ENCODE results near the gene LCN1. TPM values are rescaled to one million over a fixed set of nuclear protein-coding genes. Genes with fewer than 3 reads are reported as not detected.

LCN1 gene
- polyA plus RNA-seq, 1 donor from 2014 or later, result not detected

DNA sequence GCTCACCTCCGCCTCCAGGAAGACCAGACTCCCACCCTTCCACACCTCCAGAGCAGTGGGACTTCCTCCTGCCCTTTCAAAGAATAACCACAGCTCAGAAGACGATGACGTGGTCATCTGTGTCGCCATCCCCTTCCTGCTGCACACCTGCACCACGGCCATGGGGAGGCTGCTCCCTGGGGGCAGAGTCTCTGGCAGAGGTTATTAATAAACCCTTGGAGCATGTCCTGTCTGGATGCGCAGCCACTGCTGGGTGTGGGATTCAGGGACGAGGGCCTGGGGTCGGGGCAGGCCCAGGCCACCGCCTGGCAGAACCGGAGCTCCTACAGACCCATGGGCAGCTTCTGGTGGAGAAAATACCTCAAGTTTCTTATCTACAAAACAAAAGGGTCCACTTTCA lies 45.3 kb downstream of the LCN1 start:
- H3K27me3 ChIP-seq (ENCODE audit: insufficient read depth, low read depth, low read length), result no peaks in the 10 kb centered on the region
- TF ChIP-seq MXI1 (conservative IDR thresholded peaks at IDR 0.05; ENCODE audit: poor library complexity, severe bottlenecking) (no peak), TAF1 (IDR thresholded peaks at IDR 0.05; ENCODE audit: low read depth) (no peak), EZH2 (IDR thresholded peaks at IDR 0.05; ENCODE audit: borderline replicate concordance, insufficient read depth, low read length, poor library complexity, severe bottlenecking) (no peak), RAD21 (conservative IDR thresholded peaks at IDR 0.05) (no peak), POLR2AphosphoS5 (IDR thresholded peaks at IDR 0.05) (no peak), EP300 (conservative IDR thresholded peaks at IDR 0.05; ENCODE audit: poor library complexity, severe bottlenecking) (no peak), SMC3 (conservative IDR thresholded peaks at IDR 0.05; ENCODE audit: poor library complexity) (no peak)
- TF ChIP-seq, protein P1, sequence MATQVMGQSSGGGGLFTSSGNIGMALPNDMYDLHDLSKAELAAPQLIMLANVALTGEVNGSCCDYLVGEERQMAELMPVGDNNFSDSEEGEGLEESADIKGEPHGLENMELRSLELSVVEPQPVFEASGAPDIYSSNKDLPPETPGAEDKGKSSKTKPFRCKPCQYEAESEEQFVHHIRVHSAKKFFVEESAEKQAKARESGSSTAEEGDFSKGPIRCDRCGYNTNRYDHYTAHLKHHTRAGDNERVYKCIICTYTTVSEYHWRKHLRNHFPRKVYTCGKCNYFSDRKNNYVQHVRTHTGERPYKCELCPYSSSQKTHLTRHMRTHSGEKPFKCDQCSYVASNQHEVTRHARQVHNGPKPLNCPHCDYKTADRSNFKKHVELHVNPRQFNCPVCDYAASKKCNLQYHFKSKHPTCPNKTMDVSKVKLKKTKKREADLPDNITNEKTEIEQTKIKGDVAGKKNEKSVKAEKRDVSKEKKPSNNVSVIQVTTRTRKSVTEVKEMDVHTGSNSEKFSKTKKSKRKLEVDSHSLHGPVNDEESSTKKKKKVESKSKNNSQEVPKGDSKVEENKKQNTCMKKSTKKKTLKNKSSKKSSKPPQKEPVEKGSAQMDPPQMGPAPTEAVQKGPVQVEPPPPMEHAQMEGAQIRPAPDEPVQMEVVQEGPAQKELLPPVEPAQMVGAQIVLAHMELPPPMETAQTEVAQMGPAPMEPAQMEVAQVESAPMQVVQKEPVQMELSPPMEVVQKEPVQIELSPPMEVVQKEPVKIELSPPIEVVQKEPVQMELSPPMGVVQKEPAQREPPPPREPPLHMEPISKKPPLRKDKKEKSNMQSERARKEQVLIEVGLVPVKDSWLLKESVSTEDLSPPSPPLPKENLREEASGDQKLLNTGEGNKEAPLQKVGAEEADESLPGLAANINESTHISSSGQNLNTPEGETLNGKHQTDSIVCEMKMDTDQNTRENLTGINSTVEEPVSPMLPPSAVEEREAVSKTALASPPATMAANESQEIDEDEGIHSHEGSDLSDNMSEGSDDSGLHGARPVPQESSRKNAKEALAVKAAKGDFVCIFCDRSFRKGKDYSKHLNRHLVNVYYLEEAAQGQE (IDR thresholded peaks at IDR 0.05; ENCODE audit: borderline replicate concordance), result no peak
- TF ChIP-seq, protein P2, sequence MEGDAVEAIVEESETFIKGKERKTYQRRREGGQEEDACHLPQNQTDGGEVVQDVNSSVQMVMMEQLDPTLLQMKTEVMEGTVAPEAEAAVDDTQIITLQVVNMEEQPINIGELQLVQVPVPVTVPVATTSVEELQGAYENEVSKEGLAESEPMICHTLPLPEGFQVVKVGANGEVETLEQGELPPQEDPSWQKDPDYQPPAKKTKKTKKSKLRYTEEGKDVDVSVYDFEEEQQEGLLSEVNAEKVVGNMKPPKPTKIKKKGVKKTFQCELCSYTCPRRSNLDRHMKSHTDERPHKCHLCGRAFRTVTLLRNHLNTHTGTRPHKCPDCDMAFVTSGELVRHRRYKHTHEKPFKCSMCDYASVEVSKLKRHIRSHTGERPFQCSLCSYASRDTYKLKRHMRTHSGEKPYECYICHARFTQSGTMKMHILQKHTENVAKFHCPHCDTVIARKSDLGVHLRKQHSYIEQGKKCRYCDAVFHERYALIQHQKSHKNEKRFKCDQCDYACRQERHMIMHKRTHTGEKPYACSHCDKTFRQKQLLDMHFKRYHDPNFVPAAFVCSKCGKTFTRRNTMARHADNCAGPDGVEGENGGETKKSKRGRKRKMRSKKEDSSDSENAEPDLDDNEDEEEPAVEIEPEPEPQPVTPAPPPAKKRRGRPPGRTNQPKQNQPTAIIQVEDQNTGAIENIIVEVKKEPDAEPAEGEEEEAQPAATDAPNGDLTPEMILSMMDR (IDR thresholded peaks at IDR 0.05; ENCODE audit: poor library complexity, severe bottlenecking), result no peak

DNA sequence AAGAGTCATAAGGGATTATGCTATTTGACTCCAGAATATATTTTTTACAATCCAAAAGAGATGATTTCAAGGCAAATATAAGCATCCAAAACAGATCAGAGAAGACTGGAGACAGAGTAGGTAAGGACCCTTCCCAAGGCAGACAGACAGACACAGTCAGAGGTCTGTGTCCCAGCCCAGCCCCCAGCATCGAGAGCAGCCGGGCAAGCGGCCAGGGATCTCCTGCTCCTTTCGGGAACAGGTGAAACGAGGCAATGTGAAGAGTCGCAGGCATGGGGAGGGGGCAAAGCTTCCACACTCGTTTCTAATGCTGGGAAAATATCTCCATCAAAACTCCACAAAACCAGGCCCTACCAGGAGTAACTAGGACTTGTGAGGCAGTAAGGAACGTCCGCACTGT lies 46.1 kb downstream of the LCN1 start:
- no peaks in the 10 kb centered on the region for H3K9me3 ChIP-seq (ENCODE audit: low read length)
- no peak overlapping the region for H2AFZ ChIP-seq (ENCODE audit: low read depth, low read length)
- no peak overlapping the region for H3K4me2 ChIP-seq (ENCODE audit: low read length)
- H3K27me3 ChIP-seq (ENCODE audit: insufficient read depth, low read depth, low read length), result no peaks in the 10 kb centered on the region
- TF ChIP-seq EP300 (conservative IDR thresholded peaks at IDR 0.05; ENCODE audit: poor library complexity, severe bottlenecking) (no peak), MXI1 (conservative IDR thresholded peaks at IDR 0.05; ENCODE audit: poor library complexity, severe bottlenecking) (no peak), RAD21 (conservative IDR thresholded peaks at IDR 0.05) (no peak), TAF1 (IDR thresholded peaks at IDR 0.05; ENCODE audit: low read depth) (no peak), POLR2AphosphoS5 (IDR thresholded peaks at IDR 0.05) (no peak), SMC3 (conservative IDR thresholded peaks at IDR 0.05; ENCODE audit: poor library complexity) (no peak), EZH2 (IDR thresholded peaks at IDR 0.05; ENCODE audit: borderline replicate concordance, insufficient read depth, low read length, poor library complexity, severe bottlenecking) (no peak)
- TF ChIP-seq, protein P2 (IDR thresholded peaks at IDR 0.05; ENCODE audit: poor library complexity, severe bottlenecking), result no peak
- TF ChIP-seq, protein P1 (IDR thresholded peaks at IDR 0.05; ENCODE audit: borderline replicate concordance), result no peak
- no peak overlapping the region for H3K4me3 ChIP-seq (ENCODE audit: low read length)
- no peak overlapping the region for H3K9ac ChIP-seq (ENCODE audit: low read length)
- no peaks in the 10 kb centered on the region for H3K36me3 ChIP-seq (ENCODE audit: insufficient read depth, low read length)
- no peaks in the 10 kb centered on the region for H3F3A ChIP-seq (ENCODE audit: insufficient read depth, low read length, poor library complexity, severe bottlenecking)
- H3K79me2 ChIP-seq (replicated peaks; ENCODE audit: insufficient read depth, low read length), result no peaks in the 10 kb centered on the region
- H3K9me2 ChIP-seq (ENCODE audit: insufficient read depth, low read length), result no peaks in the 10 kb centered on the region
- no peaks in the 10 kb centered on the region for H4K20me1 ChIP-seq (ENCODE audit: insufficient read depth)
- H3K27ac ChIP-seq (ENCODE audit: low read length), result no peak overlapping the region

More for the DNA sequence above, 45.3 kb downstream of the LCN1 start:
- H3K9me3 ChIP-seq (ENCODE audit: low read length), result no peaks in the 10 kb centered on the region
- no peak overlapping the region for H2AFZ ChIP-seq (ENCODE audit: low read depth, low read length)
- no peaks in the 10 kb centered on the region for H3K79me2 ChIP-seq (replicated peaks; ENCODE audit: insufficient read depth, low read length)
- no peaks in the 10 kb centered on the region for H4K20me1 ChIP-seq (ENCODE audit: insufficient read depth)
- H3F3A ChIP-seq (ENCODE audit: insufficient read depth, low read length, poor library complexity, severe bottlenecking), result no peaks in the 10 kb centered on the region
- H3K9ac ChIP-seq (ENCODE audit: low read length), result no peak overlapping the region
- H3K27ac ChIP-seq (ENCODE audit: low read length), result no peak overlapping the region
- no peak overlapping the region for H3K4me2 ChIP-seq (ENCODE audit: low read length)
- H3K4me3 ChIP-seq (ENCODE audit: low read length), result no peak overlapping the region
- no peaks in the 10 kb centered on the region for H3K36me3 ChIP-seq (ENCODE audit: insufficient read depth, low read length)
- no peaks in the 10 kb centered on the region for H3K9me2 ChIP-seq (ENCODE audit: insufficient read depth, low read length)

All from neural cell (in vitro differentiated cells).